WTC11 (cell line): ENCODE measurements around the gene CTAGE1. TPM values are rescaled to one million over a fixed set of nuclear protein-coding genes. Genes with fewer than 3 reads are reported as not detected.

Experiments
- ATAC-seq: fragments of 200-7000 bp; cut with Tn5 transposase; 2 replicates; pipeline ENCODE4 v1.10.0; 2021; ENCODE audit warnings: mild to moderate bottlenecking, moderate library complexity
- CTCF ChIA-PET: fragments of 300-600 bp; sonication (Branson Sonifier 250); formaldehyde crosslinking; loops from one replicate; lab custom pipeline; 2021; ENCODE audit warnings: antibody characterized with exemption; lab: Charles Lee
- POLR2A ChIA-PET: fragments of 350-600 bp; sonication (Branson Sonifier 250); formaldehyde crosslinking; loops from one replicate; lab custom pipeline; 2021; ENCODE audit warnings: antibody characterized with exemption; lab: Charles Lee
- DNase-seq: peaks from one replicate; pipeline ENCODE4 v3.0.0; 2021; ENCODE audit warnings: low spot score
- H3K27ac Mint-ChIP-seq: 2 replicates; pipeline ENCODE4 v1.8.0; 2021; ENCODE audit warnings: mixed read lengths
- H3K27me3 Mint-ChIP-seq: 2 replicates; pipeline ENCODE4 v1.8.0; 2021; ENCODE audit warnings: low read depth, mild to moderate bottlenecking, moderate library complexity, mixed read lengths
- H3K36me3 Mint-ChIP-seq: 2 replicates; pipeline ENCODE4 v1.8.0; 2021; ENCODE audit warnings: mixed read lengths
- H3K4me1 Mint-ChIP-seq: 2 replicates; pipeline ENCODE4 v1.8.0; 2022; ENCODE audit warnings: mixed read lengths
- H3K4me3 Mint-ChIP-seq: 2 replicates; pipeline ENCODE4 v1.8.0; 2021; ENCODE audit warnings: mild to moderate bottlenecking, moderate library complexity, mixed read lengths
- H3K9me3 Mint-ChIP-seq: 2 replicates; pipeline ENCODE4 v1.8.0; 2021; ENCODE audit warnings: mixed read lengths
- CDX4 ChIP-seq: fragments of 250-450 bp; sonication (Bioruptor Pico); IDR thresholded peaks from 2 replicates; pipeline ENCODE4 v1.9.0; 2021; ENCODE audit warnings: moderate library complexity, mild to moderate bottlenecking, inconsistent platforms, borderline replicate concordance
- CREB1 ChIP-seq: sonication (generic); formaldehyde crosslinking; IDR thresholded peaks from 2 replicates; pipeline ENCODE4 v1.8.0; 2023; ENCODE audit warnings: mild to moderate bottlenecking, missing genetic modification reagents
- MAX ChIP-seq: sonication (generic); formaldehyde crosslinking; IDR thresholded peaks from 2 replicates; pipeline ENCODE4 v1.8.0; 2022; ENCODE audit warnings: mild to moderate bottlenecking, missing genetic modification reagents
- MXD4 ChIP-seq: fragments of 250-450 bp; sonication (Bioruptor Pico); IDR thresholded peaks from 2 replicates; pipeline ENCODE4 v1.8.0; 2021; ENCODE audit warnings: mild to moderate bottlenecking, moderate library complexity, borderline replicate concordance
- NR2C2 ChIP-seq: sonication (generic); formaldehyde crosslinking; IDR thresholded peaks from 2 replicates; pipeline ENCODE4 v1.8.0; 2022; ENCODE audit warnings: mild to moderate bottlenecking, missing genetic modification reagents
- SMAD3 ChIP-seq: sonication (generic); formaldehyde crosslinking; IDR thresholded peaks from 2 replicates; pipeline ENCODE4 v1.8.0; 2022; ENCODE audit warnings: missing genetic modification reagents, mild to moderate bottlenecking, borderline replicate concordance
- SMAD4 ChIP-seq: sonication (generic); formaldehyde crosslinking; IDR thresholded peaks from 2 replicates; pipeline ENCODE4 v1.8.0; 2022; ENCODE audit warnings: mild to moderate bottlenecking, missing genetic modification reagents
- TEAD4 ChIP-seq: sonication (generic); formaldehyde crosslinking; IDR thresholded peaks from 2 replicates; pipeline ENCODE4 v1.8.0; 2022; ENCODE audit warnings: mild to moderate bottlenecking, missing genetic modification reagents
- USF1 ChIP-seq: sonication (generic); formaldehyde crosslinking; IDR thresholded peaks from 2 replicates; pipeline ENCODE4 v1.8.0; 2022; ENCODE audit warnings: mild to moderate bottlenecking, missing genetic modification reagents
- ZBTB21 ChIP-seq: sonication (generic); formaldehyde crosslinking; IDR thresholded peaks from 2 replicates; pipeline ENCODE4 v1.8.1; 2023; ENCODE audit warnings: mild to moderate bottlenecking, missing genetic modification reagents, borderline replicate concordance
- ZBTB43 ChIP-seq: sonication (generic); formaldehyde crosslinking; IDR thresholded peaks from 2 replicates; pipeline ENCODE4 v1.8.1; 2023; ENCODE audit warnings: mild to moderate bottlenecking, missing genetic modification reagents
- ZNF121 ChIP-seq: sonication (generic); formaldehyde crosslinking; IDR thresholded peaks from 2 replicates; pipeline ENCODE4 v1.8.0; 2023; ENCODE audit warnings: missing genetic modification reagents
- total RNA-seq: library from RNA; stranded (reverse); gene quantifications from 3 replicates; pipeline ENCODE4 v1.2.3, GENCODE V29; 2021
- TF ChIP-seq, protein P1 (sequence below): sonication (generic); formaldehyde crosslinking; IDR thresholded peaks from 2 replicates; pipeline ENCODE4 v1.8.1; 2023; ENCODE audit warnings: mild to moderate bottlenecking, missing genetic modification reagents, moderate library complexity
- TF ChIP-seq, protein P2 (sequence below): sonication (generic); formaldehyde crosslinking; conservative IDR thresholded peaks from 2 replicates; pipeline ENCODE4 v1.8.1; 2023; ENCODE audit warnings: mild to moderate bottlenecking, low read depth, missing genetic modification reagents, moderate library complexity
- TF ChIP-seq, protein P3 (sequence below): sonication (generic); formaldehyde crosslinking; IDR thresholded peaks from 2 replicates; pipeline ENCODE4 v1.8.1; 2022; ENCODE audit warnings: mild to moderate bottlenecking, missing genetic modification reagents, moderate library complexity, borderline replicate concordance
- TF ChIP-seq, protein P4 (sequence below): sonication (generic); formaldehyde crosslinking; IDR thresholded peaks from 2 replicates; pipeline ENCODE4 v1.8.1; 2023; ENCODE audit warnings: mild to moderate bottlenecking, missing genetic modification reagents
- TF ChIP-seq, protein P5 (sequence below): sonication (generic); formaldehyde crosslinking; IDR thresholded peaks from 2 replicates; pipeline ENCODE4 v1.8.1; 2023; ENCODE audit warnings: mild to moderate bottlenecking, missing genetic modification reagents, borderline replicate concordance

The CTAGE1 gene
- total RNA-seq, 1 experiment from 2014 or later: not detected

GRCh38 chr18:22423878-22424564 is 6.3 kb upstream of the CTAGE1 start (continued):
- no peak for TF ChIP-seq TEAD4 (CRISPR knock-in tag)
- TF ChIP-seq, protein P1, sequence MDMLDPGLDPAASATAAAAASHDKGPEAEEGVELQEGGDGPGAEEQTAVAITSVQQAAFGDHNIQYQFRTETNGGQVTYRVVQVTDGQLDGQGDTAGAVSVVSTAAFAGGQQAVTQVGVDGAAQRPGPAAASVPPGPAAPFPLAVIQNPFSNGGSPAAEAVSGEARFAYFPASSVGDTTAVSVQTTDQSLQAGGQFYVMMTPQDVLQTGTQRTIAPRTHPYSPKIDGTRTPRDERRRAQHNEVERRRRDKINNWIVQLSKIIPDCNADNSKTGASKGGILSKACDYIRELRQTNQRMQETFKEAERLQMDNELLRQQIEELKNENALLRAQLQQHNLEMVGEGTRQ: no peak
- no peak for TF ChIP-seq USF1

DNA sequence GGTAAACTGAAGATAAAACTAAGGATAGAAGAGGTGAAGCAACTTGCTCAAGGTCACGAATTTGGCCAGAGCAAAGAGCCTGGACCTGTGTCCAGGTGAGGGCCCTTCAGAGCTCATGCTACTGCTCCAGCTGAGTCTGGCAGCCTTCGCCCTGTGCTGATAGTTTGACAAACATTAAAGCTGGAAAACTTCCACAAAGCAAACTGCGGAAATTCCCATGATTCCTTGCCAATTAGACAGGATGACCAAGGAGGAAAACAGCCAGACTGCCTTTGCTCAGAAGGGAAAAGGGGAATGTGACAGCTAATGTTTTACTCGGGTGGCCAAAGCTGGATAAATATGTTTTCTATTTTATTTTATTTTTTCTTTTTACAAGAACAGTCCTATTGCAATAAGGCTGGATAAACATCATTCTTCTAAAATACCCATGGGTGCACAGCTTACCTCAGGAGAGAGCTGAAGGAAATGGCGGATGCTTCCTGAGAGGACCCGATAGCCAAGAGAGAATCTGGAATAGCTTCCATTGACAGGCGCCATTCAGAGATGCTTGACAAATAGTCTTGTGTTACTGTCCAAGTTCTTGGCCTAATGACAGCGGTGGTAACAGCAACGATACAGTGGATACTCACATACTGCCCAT is 5.3 kb upstream of the CTAGE1 start:
- ATAC-seq: no peak
- H3K36me3 Mint-ChIP-seq: peaks cover 7% of the 10 kb centered on the region; the same call in 1 of the 2 replicates
- H3K27ac Mint-ChIP-seq: no peak overlapping the region
- peaks cover 16% of the 10 kb centered on the region for H3K9me3 Mint-ChIP-seq
- no peak overlapping the region for H3K4me3 Mint-ChIP-seq
- H3K27me3 Mint-ChIP-seq: no peaks in the 10 kb centered on the region
- ChIA-PET CTCF (interaction anchor here (1.2 kb wide), 1 partner anchor 203 kb away, joined by 3 read pairs; no protein-coding TSS in a partner anchor), POLR2A (no interaction called here)
- H3K4me1 Mint-ChIP-seq: no peaks in the 10 kb centered on the region
- TF ChIP-seq SMAD3 (CRISPR knock-in tag): no peak
- TF ChIP-seq, protein P2, sequence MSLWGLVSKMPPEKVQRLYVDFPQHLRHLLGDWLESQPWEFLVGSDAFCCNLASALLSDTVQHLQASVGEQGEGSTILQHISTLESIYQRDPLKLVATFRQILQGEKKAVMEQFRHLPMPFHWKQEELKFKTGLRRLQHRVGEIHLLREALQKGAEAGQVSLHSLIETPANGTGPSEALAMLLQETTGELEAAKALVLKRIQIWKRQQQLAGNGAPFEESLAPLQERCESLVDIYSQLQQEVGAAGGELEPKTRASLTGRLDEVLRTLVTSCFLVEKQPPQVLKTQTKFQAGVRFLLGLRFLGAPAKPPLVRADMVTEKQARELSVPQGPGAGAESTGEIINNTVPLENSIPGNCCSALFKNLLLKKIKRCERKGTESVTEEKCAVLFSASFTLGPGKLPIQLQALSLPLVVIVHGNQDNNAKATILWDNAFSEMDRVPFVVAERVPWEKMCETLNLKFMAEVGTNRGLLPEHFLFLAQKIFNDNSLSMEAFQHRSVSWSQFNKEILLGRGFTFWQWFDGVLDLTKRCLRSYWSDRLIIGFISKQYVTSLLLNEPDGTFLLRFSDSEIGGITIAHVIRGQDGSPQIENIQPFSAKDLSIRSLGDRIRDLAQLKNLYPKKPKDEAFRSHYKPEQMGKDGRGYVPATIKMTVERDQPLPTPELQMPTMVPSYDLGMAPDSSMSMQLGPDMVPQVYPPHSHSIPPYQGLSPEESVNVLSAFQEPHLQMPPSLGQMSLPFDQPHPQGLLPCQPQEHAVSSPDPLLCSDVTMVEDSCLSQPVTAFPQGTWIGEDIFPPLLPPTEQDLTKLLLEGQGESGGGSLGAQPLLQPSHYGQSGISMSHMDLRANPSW (CRISPR knock-in tag): no peak
- TF ChIP-seq MAX (CRISPR knock-in tag): no peak
- TF ChIP-seq, protein P3, sequence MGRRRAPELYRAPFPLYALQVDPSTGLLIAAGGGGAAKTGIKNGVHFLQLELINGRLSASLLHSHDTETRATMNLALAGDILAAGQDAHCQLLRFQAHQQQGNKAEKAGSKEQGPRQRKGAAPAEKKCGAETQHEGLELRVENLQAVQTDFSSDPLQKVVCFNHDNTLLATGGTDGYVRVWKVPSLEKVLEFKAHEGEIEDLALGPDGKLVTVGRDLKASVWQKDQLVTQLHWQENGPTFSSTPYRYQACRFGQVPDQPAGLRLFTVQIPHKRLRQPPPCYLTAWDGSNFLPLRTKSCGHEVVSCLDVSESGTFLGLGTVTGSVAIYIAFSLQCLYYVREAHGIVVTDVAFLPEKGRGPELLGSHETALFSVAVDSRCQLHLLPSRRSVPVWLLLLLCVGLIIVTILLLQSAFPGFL (CRISPR knock-in tag): no peak
- TF ChIP-seq, protein P4, sequence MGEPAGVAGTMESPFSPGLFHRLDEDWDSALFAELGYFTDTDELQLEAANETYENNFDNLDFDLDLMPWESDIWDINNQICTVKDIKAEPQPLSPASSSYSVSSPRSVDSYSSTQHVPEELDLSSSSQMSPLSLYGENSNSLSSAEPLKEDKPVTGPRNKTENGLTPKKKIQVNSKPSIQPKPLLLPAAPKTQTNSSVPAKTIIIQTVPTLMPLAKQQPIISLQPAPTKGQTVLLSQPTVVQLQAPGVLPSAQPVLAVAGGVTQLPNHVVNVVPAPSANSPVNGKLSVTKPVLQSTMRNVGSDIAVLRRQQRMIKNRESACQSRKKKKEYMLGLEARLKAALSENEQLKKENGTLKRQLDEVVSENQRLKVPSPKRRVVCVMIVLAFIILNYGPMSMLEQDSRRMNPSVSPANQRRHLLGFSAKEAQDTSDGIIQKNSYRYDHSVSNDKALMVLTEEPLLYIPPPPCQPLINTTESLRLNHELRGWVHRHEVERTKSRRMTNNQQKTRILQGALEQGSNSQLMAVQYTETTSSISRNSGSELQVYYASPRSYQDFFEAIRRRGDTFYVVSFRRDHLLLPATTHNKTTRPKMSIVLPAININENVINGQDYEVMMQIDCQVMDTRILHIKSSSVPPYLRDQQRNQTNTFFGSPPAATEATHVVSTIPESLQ (CRISPR knock-in tag): no peak
- TF ChIP-seq ZNF121 (CRISPR knock-in tag): no peak
- TF ChIP-seq, protein P5, sequence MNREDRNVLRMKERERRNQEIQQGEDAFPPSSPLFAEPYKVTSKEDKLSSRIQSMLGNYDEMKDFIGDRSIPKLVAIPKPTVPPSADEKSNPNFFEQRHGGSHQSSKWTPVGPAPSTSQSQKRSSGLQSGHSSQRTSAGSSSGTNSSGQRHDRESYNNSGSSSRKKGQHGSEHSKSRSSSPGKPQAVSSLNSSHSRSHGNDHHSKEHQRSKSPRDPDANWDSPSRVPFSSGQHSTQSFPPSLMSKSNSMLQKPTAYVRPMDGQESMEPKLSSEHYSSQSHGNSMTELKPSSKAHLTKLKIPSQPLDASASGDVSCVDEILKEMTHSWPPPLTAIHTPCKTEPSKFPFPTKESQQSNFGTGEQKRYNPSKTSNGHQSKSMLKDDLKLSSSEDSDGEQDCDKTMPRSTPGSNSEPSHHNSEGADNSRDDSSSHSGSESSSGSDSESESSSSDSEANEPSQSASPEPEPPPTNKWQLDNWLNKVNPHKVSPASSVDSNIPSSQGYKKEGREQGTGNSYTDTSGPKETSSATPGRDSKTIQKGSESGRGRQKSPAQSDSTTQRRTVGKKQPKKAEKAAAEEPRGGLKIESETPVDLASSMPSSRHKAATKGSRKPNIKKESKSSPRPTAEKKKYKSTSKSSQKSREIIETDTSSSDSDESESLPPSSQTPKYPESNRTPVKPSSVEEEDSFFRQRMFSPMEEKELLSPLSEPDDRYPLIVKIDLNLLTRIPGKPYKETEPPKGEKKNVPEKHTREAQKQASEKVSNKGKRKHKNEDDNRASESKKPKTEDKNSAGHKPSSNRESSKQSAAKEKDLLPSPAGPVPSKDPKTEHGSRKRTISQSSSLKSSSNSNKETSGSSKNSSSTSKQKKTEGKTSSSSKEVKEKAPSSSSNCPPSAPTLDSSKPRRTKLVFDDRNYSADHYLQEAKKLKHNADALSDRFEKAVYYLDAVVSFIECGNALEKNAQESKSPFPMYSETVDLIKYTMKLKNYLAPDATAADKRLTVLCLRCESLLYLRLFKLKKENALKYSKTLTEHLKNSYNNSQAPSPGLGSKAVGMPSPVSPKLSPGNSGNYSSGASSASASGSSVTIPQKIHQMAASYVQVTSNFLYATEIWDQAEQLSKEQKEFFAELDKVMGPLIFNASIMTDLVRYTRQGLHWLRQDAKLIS: no peak
- TF ChIP-seq CDX4 (CRISPR knock-in tag): no peak
- TF ChIP-seq MXD4 (CRISPR knock-in tag): no peak
- no peak for TF ChIP-seq SMAD4 (CRISPR knock-in tag)
- no peak for TF ChIP-seq NR2C2 (CRISPR knock-in tag)
- no peak for TF ChIP-seq ZBTB43
- TF ChIP-seq, protein P1: no peak
- TF ChIP-seq ZBTB21 (CRISPR knock-in tag): no peak
- TF ChIP-seq CREB1 (CRISPR knock-in tag): no peak
- DNase-seq: no peak
